Cardiac muscle cell (in vitro differentiated cells and primary cell): ENCODE data around the gene TLR9. TPM values are rescaled to one million over a fixed set of nuclear protein-coding genes. Genes with fewer than 3 reads are reported as not detected.

Experiments used
- DNase-seq, 2 donors: peaks; one replicate each; pipeline versions ENCODE4 v3.0.0 to v3.0.0-alpha.2; 2010 to 2017; ENCODE audit warnings: low read depth in 1 of 2, low spot score in 1 of 2
- H3K27ac ChIP-seq: fragments of 200-600 bp; sonication (generic); 2 replicates; pipeline ENCODE4 v1.5.1; 2016
- H3K27me3 ChIP-seq: fragments of 200-600 bp; sonication (generic); 2 replicates; pipeline ENCODE4 v1.6.0; 2016; ENCODE audit warnings: control low read depth
- H3K36me3 ChIP-seq: fragments of 200-600 bp; sonication (generic); 2 replicates; pipeline ENCODE4 v1.5.1; 2016; ENCODE audit warnings: control low read depth
- H3K4me1 ChIP-seq: fragments of 200-600 bp; sonication (generic); 2 replicates; pipeline ENCODE4 v1.8.1; 2017; ENCODE audit warnings: low read depth, mild to moderate bottlenecking, mixed run types
- H3K4me3 ChIP-seq: fragments of 200-600 bp; sonication (generic); 2 replicates; pipeline ENCODE4 v1.5.1; 2016; ENCODE audit warnings: mild to moderate bottlenecking
- H3K9me3 ChIP-seq: fragments of 200-600 bp; sonication (generic); 2 replicates; pipeline ENCODE4 v1.5.1; 2017; ENCODE audit warnings: low read depth, mild to moderate bottlenecking, control low read depth
- CTCF ChIP-seq: IDR thresholded peaks from 2 replicates; pipeline ENCODE4 v1.5.1; 2012; ENCODE audit warnings: low read depth, mild to moderate bottlenecking, low read length
- polyA plus RNA-seq: library from polyadenylated mRNA; unstranded; fragments of >200 nt; fragmentation: Nextera tagmentation; extraction: Ambion mirVana; gene quantifications from 2 replicates; pipeline ENCODE4 v1.2.1, GENCODE V29; 2016
- total RNA-seq: library from RNA; depleted of rRNA; stranded (reverse); fragments of >200 nt; gene quantifications from 2 replicates; pipeline ENCODE4 v1.2.3, GENCODE V29; 2016

TLR9 gene
- total and polyA plus RNA-seq, 2 experiments from 2014 or later = 0.15 TPM; not detected in 1

DNA sequence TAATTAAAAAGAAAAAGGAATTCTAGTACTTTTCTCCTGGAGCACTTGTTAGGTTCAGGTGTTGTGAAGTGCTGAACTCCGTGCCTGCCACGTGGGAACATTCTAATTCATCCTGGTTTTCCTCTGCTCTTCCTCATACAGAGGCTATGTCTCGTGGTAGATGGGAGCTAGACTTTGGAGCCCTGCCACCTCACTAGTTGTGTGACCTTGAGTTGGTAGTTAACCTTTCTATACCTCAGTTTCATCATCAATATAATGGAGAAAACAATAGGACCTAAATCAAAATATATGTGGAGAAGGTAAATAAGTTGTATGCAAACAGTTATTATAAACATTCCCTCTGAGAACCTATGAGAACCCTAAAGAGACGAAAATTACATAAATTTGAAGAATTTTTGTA, 16.9 kb downstream of the TLR9 start:
- no peak overlapping the region for H3K27ac ChIP-seq
- no peak for DNase-seq
- H3K4me3 ChIP-seq = no peak overlapping the region
- TF ChIP-seq CTCF = no peak
- peaks cover 93% of the 10 kb centered on the region for H3K36me3 ChIP-seq
- no peaks in the 10 kb centered on the region for H3K9me3 ChIP-seq
- H3K4me1 ChIP-seq = no peaks in the 10 kb centered on the region
- H3K27me3 ChIP-seq = no peaks in the 10 kb centered on the region

GRCh38 chr3:52205727-52206372, 19.6 kb downstream of the TLR9 start:
- Histone ChIP-seq H3K27ac (no peak overlapping the region), H3K9me3 (no peaks in the 10 kb centered on the region), H3K27me3 (no peaks in the 10 kb centered on the region), H3K4me3 (no peak overlapping the region), H3K4me1 (no peaks in the 10 kb centered on the region), H3K36me3 (peaks cover 91% of the 10 kb centered on the region)
- no peak for DNase-seq
- TF ChIP-seq CTCF = no peak

- no peak for TF ChIP-seq CTCF
- Histone ChIP-seq H3K4me3 (no peak overlapping the region), H3K4me1 (no peaks in the 10 kb centered on the region), H3K9me3 (no peaks in the 10 kb centered on the region), H3K36me3 (peaks cover 87% of the 10 kb centered on the region), H3K27ac (no peak overlapping the region), H3K27me3 (no peaks in the 10 kb centered on the region)
- DNase-seq = no peak
Observed at GRCh38 chr3:52204337-52205073, 20.9 kb downstream of the TLR9 start.

GRCh38 chr3:52203701-52204100, 21.7 kb downstream of the TLR9 start:
- H3K4me3 ChIP-seq = no peak overlapping the region
- no peaks in the 10 kb centered on the region for H3K4me1 ChIP-seq
- peaks cover 85% of the 10 kb centered on the region for H3K36me3 ChIP-seq
- H3K9me3 ChIP-seq = no peaks in the 10 kb centered on the region
- no peak for TF ChIP-seq CTCF
- no peaks in the 10 kb centered on the region for H3K27me3 ChIP-seq
- no peak overlapping the region for H3K27ac ChIP-seq
- DNase-seq = no peak

GRCh38 chr3:52202384-52203077, 22.9 kb downstream of the TLR9 start:
- peaks cover 2% of the 10 kb centered on the region for H3K4me1 ChIP-seq
- no peak overlapping the region for H3K4me3 ChIP-seq
- no peak overlapping the region for H3K27ac ChIP-seq
- DNase-seq = no peak
- TF ChIP-seq CTCF = no peak
- H3K27me3 ChIP-seq = no peaks in the 10 kb centered on the region
- H3K36me3 ChIP-seq = peaks cover 73% of the 10 kb centered on the region
- H3K9me3 ChIP-seq = no peaks in the 10 kb centered on the region
